Choroid plexus epithelial cell (primary cell): ENCODE measurements around the gene VPS13D.

Source experiments
- DNase-seq: peaks from one replicate; pipeline ENCODE4 v3.0.0-alpha.2; 2010; ENCODE audit warnings: low read depth
- H3K4me3 ChIP-seq: 2 replicates; pipeline ENCODE4 v1.5.1; 2011; ENCODE audit warnings: low read depth, mild to moderate bottlenecking, control low read depth, low read length, moderate library complexity
- CTCF ChIP-seq: conservative IDR thresholded peaks from 2 replicates; pipeline ENCODE4 v1.5.1; 2011; ENCODE audit warnings: low read depth, mild to moderate bottlenecking, control low read depth, inconsistent platforms, low read length, moderate library complexity

The VPS13D gene

GRCh38 chr1:12547586-12548225 is 317.9 kb downstream of the VPS13D start:
- no peak overlapping the region for H3K4me3 ChIP-seq
- no peak for TF ChIP-seq CTCF
- DNase-seq = no peak

- TF ChIP-seq CTCF = no peak
- DNase-seq = no peak
- no peak overlapping the region for H3K4me3 ChIP-seq
Measured at GRCh38 chr1:12548279-12548972, 318.6 kb downstream of the VPS13D start.

GRCh38 chr1:12548973-12549459 is 319.2 kb downstream of the VPS13D start:
- no peak for TF ChIP-seq CTCF
- DNase-seq = peak; percentile 58
- no peak overlapping the region for H3K4me3 ChIP-seq

- peak; percentile 98 for DNase-seq
- no peak for TF ChIP-seq CTCF
- H3K4me3 ChIP-seq = no peak overlapping the region
Measured at GRCh38 chr1:12549460-12550349, 319.9 kb downstream of the VPS13D start.

GRCh38 chr1:12551584-12551983 is 321.8 kb downstream of the VPS13D start:
- TF ChIP-seq CTCF = no peak
- DNase-seq = no peak
- no peak overlapping the region for H3K4me3 ChIP-seq

GRCh38 chr1:12552111-12552888 is 322.5 kb downstream of the VPS13D start:
- DNase-seq = no peak
- no peak for TF ChIP-seq CTCF
- H3K4me3 ChIP-seq = no peak overlapping the region
